GM21515 (cell line): ENCODE results near the gene NSMF.

Experiments used
- ATAC-seq: cut with Tn5 transposase; IDR thresholded peaks from one replicate; pipeline ENCODE4 v1.9.1; 2021; ENCODE audit not compliant: unreplicated experiment

The NSMF gene

GRCh38 chr9:137433916-137434431 lies 25.2 kb downstream of the NSMF start:
- no peak for ATAC-seq

- ATAC-seq, result no peak
Observed at GRCh38 chr9:137433349-137433915, 25.7 kb downstream of the NSMF start.

- no peak for ATAC-seq
Observed at GRCh38 chr9:137432687-137433348, 26.3 kb downstream of the NSMF start.

- ATAC-seq, result no peak
Observed at GRCh38 chr9:137431416-137431931, 27.7 kb downstream of the NSMF start.

GRCh38 chr9:137430723-137431415 lies 28.3 kb downstream of the NSMF start:
- no peak for ATAC-seq

- no peak for ATAC-seq
Observed at GRCh38 chr9:137429974-137430722, 29.0 kb downstream of the NSMF start.

- no peak for ATAC-seq
Observed at GRCh38 chr9:137429546-137429890, 29.6 kb downstream of the NSMF start.

- ATAC-seq, result no peak
Observed at GRCh38 chr9:137428841-137429545, 30.1 kb downstream of the NSMF start.

GRCh38 chr9:137428311-137428630 lies 30.9 kb downstream of the NSMF start:
- ATAC-seq, result no peak

- no peak for ATAC-seq
Observed at GRCh38 chr9:137427454-137428310, 31.5 kb downstream of the NSMF start.

- ATAC-seq, result no peak
Observed at GRCh38 chr9:137426018-137426681, 33.0 kb downstream of the NSMF start.

- ATAC-seq, result no peak
Observed at GRCh38 chr9:137423514-137424291, 35.4 kb downstream of the NSMF start.

GRCh38 chr9:137422604-137423513 lies 36.3 kb downstream of the NSMF start, which contains the start of the genes EXD3 and NOXA1:
EXD3 (minus strand) TSS chr9:137423162; CDS start chr9:137395357, 27,805 bp downstream.
NOXA1 (plus strand) TSS chr9:137423393; CDS start chr9:137423530, 137 bp downstream.
- peak; percentile 83 for ATAC-seq

- ATAC-seq, result no peak
Observed at GRCh38 chr9:137421838-137422603, 37.1 kb downstream of the NSMF start.

- ATAC-seq, result no peak
Observed at GRCh38 chr9:137417161-137418021, 41.7 kb downstream of the NSMF start.
